VCaP (cell line): ENCODE data around the gene MSRB3.

Source experiments
- H3K27ac ChIP-seq: fragments of 450-650 bp; 2 replicates; pipeline ENCODE4 v1.5.1; 2017
- CTCF ChIP-seq: fragments of 450-650 bp; conservative IDR thresholded peaks from 2 replicates; pipeline ENCODE4 v1.5.1; 2017; ENCODE audit warnings: mild to moderate bottlenecking, moderate library complexity

MSRB3 gene

GRCh38 chr12:65293735-65294134 lies 15.3 kb downstream of the MSRB3 start:
- no peak for TF ChIP-seq CTCF
- H3K27ac ChIP-seq, result no peak overlapping the region

- no peak for TF ChIP-seq CTCF
- H3K27ac ChIP-seq, result no peak overlapping the region
These were observed 16.3 kb downstream of the MSRB3 start for GRCh38 chr12:65294641-65295262.

- TF ChIP-seq CTCF, result no peak
- H3K27ac ChIP-seq, result no peak overlapping the region
These were observed 18.2 kb downstream of the MSRB3 start for GRCh38 chr12:65296508-65297265.

GRCh38 chr12:65300097-65300496 lies 21.6 kb downstream of the MSRB3 start:
- H3K27ac ChIP-seq, result no peak overlapping the region
- TF ChIP-seq CTCF, result no peak

GRCh38 chr12:65300679-65301349 lies 22.3 kb downstream of the MSRB3 start:
- TF ChIP-seq CTCF, result peak; percentile 52

GRCh38 chr12:65302891-65303290 lies 24.4 kb downstream of the MSRB3 start:
- no peak overlapping the region for H3K27ac ChIP-seq
- no peak for TF ChIP-seq CTCF

More at GRCh38 chr12:65300679-65301349, 22.3 kb downstream of the MSRB3 start:
- no peak overlapping the region for H3K27ac ChIP-seq

- TF ChIP-seq CTCF, result no peak
- H3K27ac ChIP-seq, result no peak overlapping the region
These were observed 27.0 kb downstream of the MSRB3 start for GRCh38 chr12:65305346-65305950.
